H9 (cell line): ENCODE data around the gene MAP3K7. TPM values are rescaled to one million over a fixed set of nuclear protein-coding genes. Genes with fewer than 3 reads are reported as not detected.

ENCODE experiments used
- DNase-seq: peaks from one replicate; pipeline ENCODE4 v3.0.0-alpha.2; 2017
- H2AFZ ChIP-seq: one replicate; pipeline ENCODE4 v1.6.1; 2013; ENCODE audit warnings: mild to moderate bottlenecking, low read length, control low read depth, moderate library complexity
- H2AK5ac ChIP-seq: 2 replicates; pipeline ENCODE4 v1.6.1; 2013; ENCODE audit warnings: low read length, control low read depth, mixed read lengths; ENCODE audit not compliant: insufficient read length
- H2BK120ac ChIP-seq: one replicate; pipeline ENCODE4 v1.6.1; 2013; ENCODE audit warnings: low read depth, mild to moderate bottlenecking, low read length, control low read depth, inconsistent platforms; ENCODE audit not compliant: poor library complexity, severe bottlenecking
- H2BK12ac ChIP-seq: 2 replicates; pipeline ENCODE4 v1.6.1; 2013; ENCODE audit warnings: low read length, control low read depth, mixed read lengths, low read depth; ENCODE audit not compliant: insufficient read length
- H2BK15ac ChIP-seq: 2 replicates; pipeline ENCODE4 v1.6.1; 2013; ENCODE audit warnings: low read depth, low read length, control low read depth
- H2BK20ac ChIP-seq: one replicate; pipeline ENCODE4 v1.6.1; 2013; ENCODE audit warnings: low read depth, mild to moderate bottlenecking, low read length, control low read depth, inconsistent platforms; ENCODE audit not compliant: poor library complexity, severe bottlenecking
- H2BK5ac ChIP-seq: 2 replicates; pipeline ENCODE4 v1.6.1; 2013; ENCODE audit warnings: low read length, control low read depth, mixed read lengths; ENCODE audit not compliant: insufficient read length
- H3K14ac ChIP-seq: 2 replicates; pipeline ENCODE4 v1.6.1; 2013; ENCODE audit warnings: low read length, control low read depth; ENCODE audit not compliant: insufficient read depth
- H3K18ac ChIP-seq: 2 replicates; pipeline ENCODE4 v1.6.1; 2013; ENCODE audit warnings: low read depth, mild to moderate bottlenecking, mixed read lengths, low read length, control low read depth; ENCODE audit not compliant: insufficient read length
- H3K23ac ChIP-seq: 2 replicates; pipeline ENCODE4 v1.6.1; 2013; ENCODE audit warnings: low read length, control low read depth, mixed read lengths, low read depth; ENCODE audit not compliant: insufficient read length
- H3K23me2 ChIP-seq: 2 replicates; pipeline ENCODE4 v1.6.1; 2013; ENCODE audit warnings: low read depth, mild to moderate bottlenecking, mixed read lengths, low read length, control low read depth; ENCODE audit not compliant: insufficient read length, poor library complexity, severe bottlenecking
- H3K27ac ChIP-seq: 2 replicates; pipeline ENCODE4 v1.5.1; 2013; ENCODE audit warnings: low read length, control low read depth, mixed read lengths, low read depth; ENCODE audit not compliant: insufficient read length
- H3K27me3 ChIP-seq: 2 replicates; pipeline ENCODE4 v1.6.1; 2013; ENCODE audit warnings: low read length, control low read depth, inconsistent platforms; ENCODE audit not compliant: insufficient read depth
- H3K4ac ChIP-seq: 2 replicates; pipeline ENCODE4 v1.6.1; 2013; ENCODE audit warnings: low read depth, mild to moderate bottlenecking, control low read depth, inconsistent platforms, low read length, moderate library complexity
- H3K4me1 ChIP-seq: 2 replicates; pipeline ENCODE4 v1.6.1; 2013; ENCODE audit warnings: low read length, control low read depth, inconsistent platforms; ENCODE audit not compliant: insufficient read depth
- H3K4me2 ChIP-seq: 2 replicates; pipeline ENCODE4 v1.6.1; 2013; ENCODE audit warnings: low read length, control low read depth, mixed read lengths; ENCODE audit not compliant: insufficient read length, insufficient read depth
- H3K56ac ChIP-seq: 2 replicates; pipeline ENCODE4 v1.6.1; 2013; ENCODE audit warnings: low read depth, mild to moderate bottlenecking, mixed read lengths, low read length, control low read depth; ENCODE audit not compliant: insufficient read length
- H3K79me1 ChIP-seq: 2 replicates; pipeline ENCODE4 v1.6.1; 2013; ENCODE audit warnings: low read depth, mild to moderate bottlenecking, moderate library complexity, low read length, control low read depth, inconsistent platforms; ENCODE audit not compliant: insufficient read depth, poor library complexity, severe bottlenecking
- H3K79me2 ChIP-seq: 2 replicates; pipeline ENCODE4 v1.6.1; 2013; ENCODE audit warnings: low read length, control low read depth, inconsistent platforms; ENCODE audit not compliant: insufficient read depth
- H3K9ac ChIP-seq: 2 replicates; pipeline ENCODE4 v1.6.1; 2013; ENCODE audit warnings: low read length, control low read depth, mixed read lengths; ENCODE audit not compliant: insufficient read length; ENCODE audit errors: extremely low read depth
- H3K9me3 ChIP-seq: one replicate; pipeline ENCODE4 v1.6.1; 2013; ENCODE audit warnings: low read depth, low read length, inconsistent platforms; ENCODE audit not compliant: control insufficient read depth
- H3T11ph ChIP-seq: one replicate; pipeline ENCODE4 v1.6.1; 2013; ENCODE audit warnings: mild to moderate bottlenecking, low read length, control low read depth, inconsistent platforms
- H4K20me1 ChIP-seq: one replicate; pipeline ENCODE4 v1.6.1; 2013; ENCODE audit not compliant: control insufficient read depth, insufficient read length, insufficient read depth
- H4K5ac ChIP-seq: 2 replicates; pipeline ENCODE4 v1.6.1; 2013; ENCODE audit warnings: low read depth, mild to moderate bottlenecking, mixed read lengths, low read length, control low read depth; ENCODE audit not compliant: insufficient read length
- H4K8ac ChIP-seq: replicated peaks from 2 replicates; pipeline ENCODE4 v1.6.1; 2013; ENCODE audit warnings: low read length, control low read depth, mixed read lengths, low read depth; ENCODE audit not compliant: insufficient read length
- H4K91ac ChIP-seq: 2 replicates; pipeline ENCODE4 v1.6.1; 2013; ENCODE audit warnings: low read depth, mild to moderate bottlenecking, moderate library complexity, mixed read lengths, low read length, control low read depth; ENCODE audit not compliant: insufficient read length
- H3K27ac Mint-ChIP-seq, 3 experiments: 2 replicates in 2 of 3; 3 replicates in 1 of 3; pipeline ENCODE4 v1.8.0; 2020 to 2021; ENCODE audit warnings: mixed read lengths in 3 of 3, mild to moderate bottlenecking in 1 of 3, moderate library complexity in 1 of 3
- H3K27me3 Mint-ChIP-seq: 2 replicates; pipeline ENCODE4 v1.8.0; 2021; ENCODE audit warnings: low read depth, mild to moderate bottlenecking, moderate library complexity, mixed read lengths
- H3K36me3 Mint-ChIP-seq, 3 experiments: 2 replicates in 2 of 3; 3 replicates in 1 of 3; pipeline ENCODE4 v1.8.0; 2020 to 2021; ENCODE audit warnings: low read depth in 3 of 3, mixed read lengths in 3 of 3; ENCODE audit not compliant: insufficient read depth in 1 of 3
- H3K4me1 Mint-ChIP-seq, 2 experiments: 2 replicates each; pipeline ENCODE4 v1.8.0; 2020; ENCODE audit warnings: mixed read lengths in 2 of 2
- H3K4me3 Mint-ChIP-seq, 2 experiments: 2 replicates in 1 of 2; 3 replicates in 1 of 2; pipeline ENCODE4 v1.8.0; 2020 to 2021; ENCODE audit warnings: mild to moderate bottlenecking in 2 of 2, mixed read lengths in 2 of 2, moderate library complexity in 1 of 2
- H3K9me3 Mint-ChIP-seq, 2 experiments: 2 replicates in 1 of 2; 3 replicates in 1 of 2; pipeline ENCODE4 v1.8.0; 2020; ENCODE audit warnings: mild to moderate bottlenecking in 2 of 2, mixed read lengths in 2 of 2, moderate library complexity in 1 of 2
- CTCF ChIP-seq: fragments of 200-600 bp; sonication (generic); conservative IDR thresholded peaks from 3 replicates; pipeline ENCODE4 v1.8.0; 2021; ENCODE audit warnings: antibody characterized with exemption, mild to moderate bottlenecking
- WGBS: extraction: QIAGEN DNeasy Blood & Tissue Kit; methylation state at CpG from one replicate; pipeline ENCODE4 v1.1.7; 2013; ENCODE audit warnings: missing lambda C conversion rate, low lambda C conversion rate, mixed read lengths; ENCODE audit not compliant: insufficient read length; ENCODE audit errors: extremely low coverage; 5-methylcytosine and 5-hydroxymethylcytosine counted together
- total RNA-seq: library from RNA; stranded (reverse); gene quantifications from 2 replicates; pipeline ENCODE4 v1.2.1, GENCODE V29; 2021

Gene MAP3K7
- total RNA-seq, 1 experiment from 2014 or later: 31.3 TPM

- Histone ChIP-seq H3K18ac (no peak overlapping the region), H3K4me2 (no peak overlapping the region), H3K23ac (no peak overlapping the region), H2BK120ac (no peak overlapping the region), H4K5ac (no peak overlapping the region), H2BK15ac (no peak overlapping the region), H3K4ac (no peak overlapping the region), H4K91ac (no peak overlapping the region), H3K9ac (no peak overlapping the region), H2AK5ac (no peak overlapping the region), H2BK5ac (no peak overlapping the region), H3K27ac (no peak overlapping the region), H3K79me2 (no peaks in the 10 kb centered on the region), H3T11ph (no peak overlapping the region), H3K9me3 (no peaks in the 10 kb centered on the region), H2BK20ac (no peak overlapping the region), H3K14ac (no peak overlapping the region), H3K27me3 (no peaks in the 10 kb centered on the region), H3K79me1 (no peaks in the 10 kb centered on the region), H3K4me1 (no peaks in the 10 kb centered on the region; the same call in 1 of the 2 replicates), H4K8ac (no peak overlapping the region), H3K56ac (no peak overlapping the region), H2AFZ (no peak overlapping the region), H4K20me1 (no peaks in the 10 kb centered on the region), H3K23me2 (no peaks in the 10 kb centered on the region), H2BK12ac (no peak overlapping the region)
- DNase-seq: no peak
- H3K36me3 Mint-ChIP-seq: no peaks in the 10 kb centered on the region; a peak in 1 of 7 replicates
- H3K27ac Mint-ChIP-seq: no peak overlapping the region
- no CpG with 5 or more reads among the region's 1 CpG for WGBS
- H3K27me3 Mint-ChIP-seq: no peaks in the 10 kb centered on the region
- no peak for TF ChIP-seq CTCF
- H3K4me1 Mint-ChIP-seq: peaks cover 16 to 32% of the 10 kb centered on the region in 2 experiments
- H3K9me3 Mint-ChIP-seq: no peaks in the 10 kb centered on the region
- H3K4me3 Mint-ChIP-seq: no peak overlapping the region
Measured at GRCh38 chr6:90604546-90604945, 17.7 kb upstream of the MAP3K7 start.
